Activated naive CD4-positive, alpha-beta T cell treated with Interleukin-2 at 50 U/mL for 16 hours (primary cell): ENCODE results near the gene DEUP1.
A peak's percentile ranks its signal among the peaks of the same experiment; 100 is the strongest.
"Not testable (repeated sequence)": the region's sequence is repeated elsewhere in the genome, so short reads cannot be mapped to it uniquely, and the experiment has no call there.

Experiments
- DNase-seq: peaks from one replicate; pipeline ENCODE4 v3.0.0-alpha.2; 2020

Gene DEUP1, protein sequence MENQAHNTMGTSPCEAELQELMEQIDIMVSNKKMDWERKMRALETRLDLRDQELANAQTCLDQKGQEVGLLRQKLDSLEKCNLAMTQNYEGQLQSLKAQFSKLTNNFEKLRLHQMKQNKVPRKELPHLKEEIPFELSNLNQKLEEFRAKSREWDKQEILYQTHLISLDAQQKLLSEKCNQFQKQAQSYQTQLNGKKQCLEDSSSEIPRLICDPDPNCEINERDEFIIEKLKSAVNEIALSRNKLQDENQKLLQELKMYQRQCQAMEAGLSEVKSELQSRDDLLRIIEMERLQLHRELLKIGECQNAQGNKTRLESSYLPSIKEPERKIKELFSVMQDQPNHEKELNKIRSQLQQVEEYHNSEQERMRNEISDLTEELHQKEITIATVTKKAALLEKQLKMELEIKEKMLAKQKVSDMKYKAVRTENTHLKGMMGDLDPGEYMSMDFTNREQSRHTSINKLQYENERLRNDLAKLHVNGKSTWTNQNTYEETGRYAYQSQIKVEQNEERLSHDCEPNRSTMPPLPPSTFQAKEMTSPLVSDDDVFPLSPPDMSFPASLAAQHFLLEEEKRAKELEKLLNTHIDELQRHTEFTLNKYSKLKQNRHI

DNA sequence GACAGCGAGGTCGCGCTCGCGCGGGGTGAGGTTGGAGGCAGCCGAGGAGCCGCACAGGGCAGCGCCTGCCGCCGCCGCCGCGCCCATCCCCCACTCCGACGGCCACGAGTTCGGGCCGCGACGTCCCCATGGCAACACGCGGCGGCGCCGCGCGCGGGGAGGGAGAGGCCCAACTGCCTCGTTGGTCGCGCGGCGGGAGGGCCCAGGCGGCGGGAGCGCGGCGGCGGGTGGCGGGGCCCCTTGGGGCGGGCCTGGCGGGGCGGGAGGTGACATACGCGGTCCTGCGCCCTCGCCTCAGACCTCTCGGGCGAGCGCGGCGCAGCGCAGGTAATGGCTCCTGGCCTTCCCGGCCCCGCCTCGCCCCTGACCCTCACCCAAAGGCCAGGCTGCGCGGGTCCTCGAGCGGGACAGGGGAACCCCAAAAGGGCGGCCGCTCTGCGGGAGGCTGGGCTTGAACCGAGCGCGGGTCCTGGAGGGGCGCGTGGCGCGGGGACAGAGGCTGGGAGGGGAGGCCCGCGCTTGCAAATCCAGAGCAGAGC lies at the start of gene DEUP1:
Gene DEUP1 (plus strand): TSS at position 297 of the 539 bp plus-strand sequence. CDS start 1,518 bp downstream, outside the sequence.
- peak; percentile 2 for DNase-seq

- DNase-seq = no peak
Observed at GRCh38 chr11:93285430-93285829, 45.1 kb upstream of the DEUP1 start.

DNA sequence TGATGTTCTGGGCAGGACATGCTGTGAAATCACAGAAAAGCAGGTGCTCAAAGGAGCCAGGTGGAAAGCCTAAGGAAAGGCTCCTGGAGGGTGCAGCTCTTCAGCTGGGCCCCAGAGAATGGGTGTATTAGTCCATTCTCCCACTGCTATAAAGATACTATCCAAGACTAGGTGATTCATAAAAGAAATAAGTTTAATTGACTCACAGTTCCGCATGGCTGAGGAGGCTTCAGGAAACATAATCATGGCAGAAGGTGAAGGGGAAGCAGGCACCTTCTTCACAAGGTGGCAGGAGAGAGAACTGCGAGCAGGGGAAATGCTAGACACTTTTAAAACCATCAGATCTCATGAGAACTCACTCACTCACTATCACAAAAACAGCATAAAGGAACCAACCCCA lies 43.1 kb upstream of the DEUP1 start:
- DNase-seq = no peak

DNA sequence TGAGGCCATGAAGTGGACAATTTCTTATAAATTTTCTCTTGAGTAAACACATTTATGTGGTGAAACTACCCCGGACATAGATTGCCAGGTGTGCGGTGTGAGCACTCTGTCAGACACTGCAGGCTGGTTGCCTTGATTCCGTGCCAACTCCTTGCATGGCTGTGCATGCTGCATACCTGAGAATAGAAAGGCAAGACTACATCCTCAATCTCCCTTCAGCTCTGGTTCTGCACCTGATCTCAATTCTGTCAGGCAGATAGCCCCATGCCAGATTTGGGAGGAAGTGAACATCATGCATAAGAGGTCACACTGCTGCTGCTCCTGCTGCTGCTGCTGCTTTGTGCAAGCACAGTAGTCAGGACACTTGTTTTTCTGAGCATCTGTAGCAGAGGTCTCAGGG lies 42.5 kb upstream of the DEUP1 start:
- DNase-seq = no peak

DNA sequence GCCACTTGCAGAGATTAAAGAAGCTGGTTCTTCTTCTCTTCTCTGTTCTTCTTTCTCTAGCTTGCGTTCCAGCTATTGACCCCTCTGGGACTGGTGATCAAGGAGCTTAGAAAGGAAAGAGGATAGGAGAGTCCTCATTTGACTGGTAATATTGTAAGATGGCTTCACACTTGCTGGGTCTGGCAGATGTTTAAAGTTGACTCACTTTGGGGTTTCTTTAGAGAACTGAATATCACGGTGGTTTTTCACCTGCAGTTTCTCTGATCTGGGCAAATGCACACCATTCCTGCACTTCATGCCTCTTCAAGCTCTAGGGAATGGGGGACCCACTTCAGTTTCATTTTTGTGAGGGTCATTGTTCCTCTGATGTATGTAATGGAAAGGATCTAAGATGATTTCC lies 41.8 kb upstream of the DEUP1 start:
- no peak for DNase-seq

- no peak for DNase-seq
Observed at GRCh38 chr11:93289782-93290463, 40.6 kb upstream of the DEUP1 start.

DNA sequence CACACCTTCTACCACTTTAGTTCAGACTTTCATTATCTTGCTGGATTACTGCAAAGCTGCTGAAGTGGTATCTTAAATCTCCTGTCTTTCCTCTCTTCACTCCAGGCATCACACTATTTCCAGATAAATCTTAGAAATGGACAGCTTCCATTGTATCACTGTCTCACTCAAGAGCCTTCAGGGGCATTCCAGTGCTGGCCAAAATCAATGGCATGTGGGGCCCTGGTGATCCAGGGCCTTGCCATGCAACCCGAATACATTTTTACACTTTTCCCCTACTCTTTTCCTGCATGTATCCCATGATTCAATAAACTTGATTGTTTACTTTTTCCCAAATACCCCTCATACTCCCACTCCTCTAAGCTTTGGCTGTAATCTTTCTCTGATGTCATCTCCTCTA lies 39.4 kb upstream of the DEUP1 start:
- DNase-seq = no peak

DNA sequence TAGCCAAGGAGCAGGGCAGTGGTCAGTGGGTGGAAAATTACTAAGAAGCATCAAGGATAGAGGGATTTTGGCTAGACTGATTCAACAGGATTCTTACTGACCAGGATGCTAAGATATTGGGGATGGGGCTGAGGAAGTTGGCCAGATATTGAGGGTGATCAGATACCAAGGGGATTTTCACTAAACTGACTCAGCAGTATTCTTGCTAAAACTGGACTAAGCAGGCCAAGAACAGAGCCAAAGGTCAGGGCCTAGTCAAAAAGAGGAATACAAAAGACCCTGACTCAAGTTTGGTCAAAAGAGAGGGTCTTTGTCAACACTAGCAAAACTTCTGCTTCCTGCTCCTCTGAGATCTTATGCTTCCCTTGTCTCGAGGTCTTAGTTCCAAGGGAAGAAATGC lies 38.6 kb upstream of the DEUP1 start:
- DNase-seq = no peak

- no peak for DNase-seq
Observed at GRCh38 chr11:93295921-93296575, 34.5 kb upstream of the DEUP1 start.

DNA sequence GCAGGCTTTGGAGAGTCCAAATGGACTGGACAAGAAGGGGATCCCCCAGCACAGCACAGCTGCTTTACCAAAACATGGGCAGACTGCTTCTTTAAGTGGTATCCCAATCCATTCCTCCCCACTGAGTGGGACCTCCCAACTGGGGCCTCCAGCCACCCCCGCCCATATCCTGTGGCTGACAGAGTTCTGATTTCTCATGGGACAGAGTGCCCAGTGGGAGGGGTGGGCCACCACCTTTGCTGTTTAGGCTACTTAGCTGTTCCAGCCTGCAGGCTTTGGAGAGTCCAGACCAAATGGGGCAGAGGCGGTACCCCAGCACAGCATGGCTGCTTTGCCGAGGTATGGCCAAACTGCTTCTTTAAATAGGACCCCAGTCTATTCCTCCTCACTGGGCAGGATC lies 26.9 kb upstream of the DEUP1 start:
- DNase-seq = no peak

GRCh38 chr11:93314399-93314798 lies 16.1 kb upstream of the DEUP1 start:
- not testable (repeated sequence) for DNase-seq

DNA sequence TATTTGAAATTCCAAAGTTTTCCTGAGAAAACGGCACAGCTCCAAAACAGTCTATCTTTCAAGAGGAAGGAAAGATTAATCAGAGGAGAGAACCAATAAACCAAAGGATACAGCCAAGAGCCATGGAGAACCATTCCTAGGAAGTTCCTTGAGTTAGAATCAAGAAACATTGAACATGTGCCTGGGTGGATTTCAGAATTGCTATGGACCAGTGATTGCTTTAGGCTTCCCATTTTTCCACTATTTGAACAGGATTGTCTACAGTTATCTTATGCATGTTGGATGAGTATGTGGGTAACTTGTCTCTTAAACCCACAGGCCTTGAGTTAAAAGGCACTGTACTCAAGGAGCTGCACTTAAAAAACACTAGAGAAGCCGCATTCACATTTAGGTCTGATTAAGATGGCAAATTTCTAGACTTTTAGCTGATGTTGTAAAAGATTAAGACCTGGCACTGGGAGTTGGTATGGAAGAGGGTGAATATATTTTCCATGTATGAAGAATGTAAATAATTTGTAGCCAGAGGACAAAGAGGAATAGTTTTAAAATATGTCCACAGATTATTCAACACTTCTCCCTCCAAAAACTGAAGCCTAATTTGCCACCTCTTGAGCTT lies 11.2 kb upstream of the DEUP1 start:
- no peak for DNase-seq

DNA sequence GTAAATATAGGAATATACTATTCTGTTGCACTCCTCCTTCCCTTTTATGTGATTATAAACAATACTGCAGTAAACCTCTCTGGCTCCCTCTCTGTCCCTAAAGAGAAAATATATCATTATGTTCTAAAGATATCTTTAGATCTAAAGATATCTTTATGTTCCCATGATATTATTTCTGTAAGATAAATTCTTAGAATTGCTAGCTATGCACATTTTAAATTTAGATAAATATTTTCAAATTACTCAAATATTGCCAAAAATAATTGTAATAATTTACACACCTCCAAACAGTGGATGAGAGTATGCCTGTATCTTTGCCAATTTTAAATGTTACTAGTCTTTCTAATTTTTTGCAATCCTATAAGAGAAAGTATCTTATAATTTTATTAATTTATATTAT lies 10.3 kb upstream of the DEUP1 start:
- DNase-seq = no peak

DNA sequence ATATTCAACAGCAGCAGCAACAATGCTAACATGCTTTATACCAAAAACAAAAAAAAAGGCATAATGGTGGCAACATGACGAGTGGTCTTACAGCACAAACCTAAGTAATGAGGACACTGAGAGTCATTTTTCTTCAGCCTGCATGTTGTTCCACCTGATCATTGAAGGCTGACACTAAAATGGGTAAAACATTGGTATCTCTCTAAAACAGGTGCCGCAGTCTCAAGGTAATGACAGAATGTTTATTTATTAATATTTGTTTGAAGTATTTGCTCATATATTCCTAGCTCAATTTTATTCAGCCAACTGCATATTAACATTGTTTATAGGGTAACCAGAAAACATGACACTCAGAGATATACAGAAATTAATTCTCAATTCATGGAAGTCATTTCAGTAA lies 8.3 kb upstream of the DEUP1 start:
- DNase-seq = no peak

DNA sequence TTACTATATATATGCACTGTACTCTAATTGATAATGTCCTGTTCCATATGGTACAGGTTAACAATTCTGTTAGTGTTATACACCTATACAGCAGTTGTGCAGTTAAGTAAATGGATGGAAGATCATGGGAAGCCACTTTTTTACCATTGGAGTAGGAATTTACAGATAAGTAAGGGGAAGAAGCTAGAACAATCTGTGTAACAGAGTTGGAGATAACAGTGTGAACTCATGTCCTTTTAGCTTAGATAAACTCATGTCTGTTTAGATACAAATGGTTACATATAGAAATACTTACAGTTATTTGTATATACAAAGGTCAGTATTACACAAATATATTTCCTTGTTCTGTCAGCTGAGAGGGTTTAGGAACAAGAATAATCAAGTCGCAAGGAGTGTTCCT lies 6.8 kb upstream of the DEUP1 start:
- no peak for DNase-seq

DNA sequence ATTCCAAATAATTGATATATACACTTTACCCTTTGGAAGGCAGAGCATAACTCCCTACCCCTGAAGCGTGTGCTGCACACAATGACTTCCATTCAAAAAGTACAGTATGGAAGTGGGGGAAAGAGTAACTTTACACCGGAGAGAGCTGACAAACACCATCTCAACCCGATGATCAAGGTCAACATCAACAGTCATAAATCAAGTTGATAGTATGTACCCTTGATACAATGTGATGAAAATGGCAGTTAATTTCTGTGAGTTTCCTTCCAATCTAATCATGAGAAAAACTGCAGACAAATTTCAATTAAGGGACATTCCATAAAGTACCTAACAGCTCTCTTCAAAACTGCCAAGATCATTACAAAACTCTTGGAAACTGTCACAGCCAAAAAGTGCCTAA lies 6.0 kb upstream of the DEUP1 start:
- no peak for DNase-seq

DNA sequence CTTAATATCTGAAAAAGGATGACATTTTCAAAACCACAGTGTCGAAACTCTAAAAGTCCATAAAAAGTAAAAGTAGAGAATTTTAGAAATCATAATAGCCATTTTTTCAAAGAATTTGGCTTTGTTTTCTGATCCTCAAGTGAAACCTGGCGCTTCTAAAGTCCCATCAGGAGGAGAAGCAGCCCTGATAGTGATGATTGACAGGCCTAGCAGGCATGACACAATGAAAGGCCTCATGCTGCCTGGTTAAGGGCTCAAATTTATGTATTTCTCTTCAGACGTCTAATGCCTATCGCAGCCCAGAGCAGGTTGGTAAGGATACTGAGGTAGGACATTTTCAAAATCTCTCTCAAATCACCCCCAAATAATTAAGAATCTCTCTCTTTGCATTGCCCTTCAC lies 3.9 kb upstream of the DEUP1 start:
- no peak for DNase-seq

DNA sequence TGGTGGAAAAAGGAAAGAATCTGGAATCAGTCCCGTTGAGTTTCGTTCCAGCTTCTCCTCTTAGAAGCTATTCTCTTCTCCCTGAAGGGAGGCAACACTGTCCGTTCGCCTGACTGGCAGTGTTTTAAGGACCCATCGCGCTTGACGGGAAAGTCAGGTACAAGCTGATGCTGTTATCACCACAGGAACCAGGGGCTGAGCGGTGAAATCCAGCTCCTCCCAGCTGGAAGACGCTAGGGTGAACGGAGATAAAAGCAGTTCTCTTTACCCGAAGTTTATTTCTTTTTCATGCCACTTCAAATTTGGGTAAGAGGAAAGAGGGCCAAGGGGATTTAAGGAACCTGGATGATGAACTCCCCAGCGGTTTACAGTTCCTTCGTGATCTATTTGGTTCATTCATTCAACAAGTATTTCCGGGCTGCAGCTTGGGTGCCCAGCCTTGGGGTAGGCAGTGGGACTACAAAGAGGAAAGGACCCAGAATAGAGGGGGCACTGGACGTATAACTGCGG lies 551 bp upstream of the DEUP1 start:
- no peak for DNase-seq

DNA sequence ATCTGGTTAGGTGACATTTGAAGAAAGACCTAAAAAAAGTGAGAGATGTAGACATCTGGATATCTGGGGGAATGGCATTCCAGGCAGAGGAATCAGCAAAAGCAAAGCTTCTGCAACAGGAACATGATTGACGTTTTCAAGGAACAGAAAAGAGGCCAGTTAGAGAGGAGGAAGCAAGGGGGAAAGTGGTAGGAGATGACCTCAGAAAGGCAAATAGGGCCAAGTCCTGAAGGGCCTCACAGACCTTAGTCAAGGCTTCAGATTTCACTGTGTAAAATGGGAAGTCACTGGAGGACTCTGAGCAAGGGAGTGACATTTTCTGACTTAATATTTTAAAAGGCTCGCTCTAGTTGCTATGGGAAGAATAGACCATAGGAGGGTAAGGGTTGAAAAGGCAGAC lies 9.7 kb downstream of the DEUP1 start:
- no peak for DNase-seq

DNA sequence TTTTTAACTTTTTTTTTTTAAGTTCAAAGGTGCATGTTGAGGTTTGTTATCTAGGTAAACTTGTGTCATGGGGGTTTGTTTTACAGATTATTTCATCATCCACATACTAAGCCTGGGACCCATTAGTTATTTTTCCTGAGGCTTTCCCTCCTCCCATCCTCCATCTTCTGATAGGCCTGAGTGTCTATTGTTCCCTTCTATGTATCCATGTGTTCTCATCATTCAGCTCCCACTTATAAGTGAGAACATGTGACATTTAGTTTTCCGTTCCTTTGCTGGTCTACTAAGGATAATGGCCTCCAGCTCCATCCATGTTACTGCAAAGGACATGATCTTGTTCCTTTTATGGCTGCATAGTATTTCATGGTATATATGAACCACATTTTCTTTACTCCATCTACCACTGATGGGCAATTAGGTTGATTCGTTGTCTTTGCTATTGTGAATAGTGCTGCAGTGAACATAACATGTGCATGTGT lies 14.4 kb downstream of the DEUP1 start:
- no peak for DNase-seq

- DNase-seq = no peak
Observed at GRCh38 chr11:93348930-93349329, 18.4 kb downstream of the DEUP1 start.

GRCh38 chr11:93350835-93351234 lies 20.3 kb downstream of the DEUP1 start:
- no peak for DNase-seq

- no peak for DNase-seq
Observed at GRCh38 chr11:93359396-93359795, 28.9 kb downstream of the DEUP1 start.
